CD14-positive monocyte (primary cell): ENCODE measurements around the gene AXIN1. TPM values are rescaled to one million over a fixed set of nuclear protein-coding genes. Genes with fewer than 3 reads are reported as not detected.

ENCODE experiments used
- DNase-seq, 3 donors: peaks; one replicate each; pipeline ENCODE4 v3.0.0-alpha.2; 2011 to 2022
- H2AFZ ChIP-seq: 2 replicates; pipeline ENCODE4 v1.6.0; 2012; ENCODE audit warnings: mild to moderate bottlenecking, low read depth, low read length, inconsistent platforms; ENCODE audit not compliant: insufficient read depth, poor library complexity, severe bottlenecking
- H3K27ac ChIP-seq, 2 donors: 1 replicate in 1 of 2; 2 replicates in 1 of 2; pipeline ENCODE4 v1.5.1; 2012 to 2013; ENCODE audit warnings: low read length in 2 of 2, control low read depth in 1 of 2, inconsistent platforms in 1 of 2, low read depth in 1 of 2, mild to moderate bottlenecking in 1 of 2
- H3K27me3 ChIP-seq, 2 donors: one replicate each; pipeline versions ENCODE4 v1.6.0 to v1.6.1; 2011 to 2013; ENCODE audit warnings: low read length in 2 of 2; ENCODE audit not compliant: control insufficient read depth in 2 of 2, insufficient read depth in 2 of 2
- H3K36me3 ChIP-seq, 2 donors: replicated peaks in 1 of 2; 1 replicate in 1 of 2; 2 replicates in 1 of 2; pipeline versions ENCODE4 v1.5.1 to v1.6.1; 2012 to 2013; ENCODE audit warnings: low read length in 2 of 2, control low read depth in 1 of 2, inconsistent platforms in 1 of 2, mild to moderate bottlenecking in 1 of 2; ENCODE audit not compliant: insufficient read depth in 2 of 2, control insufficient read depth in 1 of 2
- H3K4me1 ChIP-seq, 2 donors: 1 replicate in 1 of 2; 2 replicates in 1 of 2; pipeline versions ENCODE4 v1.5.1 to v1.6.1; 2012 to 2013; ENCODE audit warnings: low read length in 2 of 2, control low read depth in 1 of 2, inconsistent platforms in 1 of 2, mild to moderate bottlenecking in 1 of 2, moderate library complexity in 1 of 2; ENCODE audit not compliant: insufficient read depth in 2 of 2, control insufficient read depth in 1 of 2
- H3K4me2 ChIP-seq: replicated peaks from 2 replicates; pipeline ENCODE3; 2012; ENCODE audit warnings: low read length, moderate library complexity, mild to moderate bottlenecking; ENCODE audit not compliant: poor library complexity, severe bottlenecking; ENCODE audit errors: extremely low read depth
- H3K4me3 ChIP-seq, 3 experiments: fragments of 200-600 bp in 1 of 3; sonication (generic) in 1 of 3; replicated peaks in 1 of 3; 1 replicate in 2 of 3; 2 replicates in 1 of 3; pipeline ENCODE4 v1.5.1; 2011 to 2013; ENCODE audit warnings: low read length in 3 of 3, mild to moderate bottlenecking in 3 of 3, control low read depth in 2 of 3, low read depth in 2 of 3, inconsistent platforms in 1 of 3, moderate library complexity in 1 of 3
- H3K79me2 ChIP-seq: 2 replicates; pipeline ENCODE4 v1.6.0; 2012; ENCODE audit warnings: mild to moderate bottlenecking, control low read depth, inconsistent platforms, low read length, moderate library complexity; ENCODE audit not compliant: insufficient read depth
- H3K9ac ChIP-seq: 2 replicates; pipeline ENCODE4 v1.6.0; 2017; ENCODE audit warnings: low read length, mild to moderate bottlenecking; ENCODE audit not compliant: insufficient read depth, poor library complexity, severe bottlenecking
- H3K9me3 ChIP-seq, 2 donors: replicated peaks in 1 of 2; 1 replicate in 1 of 2; 2 replicates in 1 of 2; pipeline versions ENCODE4 v1.5.1 to v1.6.1; 2012 to 2013; ENCODE audit warnings: low read length in 2 of 2, control low read depth in 1 of 2; ENCODE audit not compliant: control insufficient read depth in 1 of 2, insufficient read depth in 1 of 2
- H4K20me1 ChIP-seq: 2 replicates; pipeline ENCODE4 v1.6.0; 2012; ENCODE audit warnings: mild to moderate bottlenecking, low read length, control low read depth, moderate library complexity; ENCODE audit not compliant: insufficient read depth
- H3K27ac Mint-ChIP-seq, 7 donors: one replicate each; pipeline ENCODE4 v1.8.0; 2020; ENCODE audit warnings: mild to moderate bottlenecking in 7 of 7, mixed read lengths in 7 of 7, moderate library complexity in 6 of 7, inconsistent platforms in 2 of 7
- H3K27me3 Mint-ChIP-seq, 3 donors: one replicate each; pipeline ENCODE4 v1.8.0; 2021 to 2022; ENCODE audit warnings: low read depth in 3 of 3, mild to moderate bottlenecking in 3 of 3, mixed read lengths in 3 of 3, moderate library complexity in 3 of 3, inconsistent platforms in 1 of 3
- H3K36me3 Mint-ChIP-seq, 2 donors: one replicate each; pipeline ENCODE4 v1.8.0; 2020; ENCODE audit warnings: mixed read lengths in 2 of 2, inconsistent platforms in 1 of 2, mild to moderate bottlenecking in 1 of 2
- H3K4me1 Mint-ChIP-seq: one replicate; pipeline ENCODE4 v1.8.0; 2020; ENCODE audit warnings: mild to moderate bottlenecking, mixed read lengths
- H3K4me3 Mint-ChIP-seq, 2 donors: one replicate each; pipeline ENCODE4 v1.8.0; 2020; ENCODE audit warnings: mild to moderate bottlenecking in 2 of 2, mixed read lengths in 2 of 2, moderate library complexity in 1 of 2
- H3K9me3 Mint-ChIP-seq, 7 donors: one replicate each; pipeline ENCODE4 v1.8.0; 2020 to 2022; ENCODE audit warnings: mixed read lengths in 7 of 7, mild to moderate bottlenecking in 6 of 7, moderate library complexity in 6 of 7, inconsistent platforms in 2 of 7
- WGBS: methylation state at CpG from one replicate; pipeline ENCODE4 v1.1.5; 2013; ENCODE audit warnings: missing lambda C conversion rate; ENCODE audit not compliant: insufficient coverage; 5-methylcytosine and 5-hydroxymethylcytosine counted together
- intact Hi-C, 2 donors: fragments of 100-400 bp; cut with micrococcal nuclease; formaldehyde crosslinking; loops; one replicate each; pipeline versions ENCODE4 v1.15.0 to v1.15.1; 2023
- polyA plus RNA-seq, 3 donors: library from polyadenylated mRNA; depleted of rRNA in 1 of 3; unstranded in 2 of 3; stranded (reverse) in 1 of 3; fragments of 300-500 nt in 2 of 3; fragments of >200 nt in 1 of 3; fragmentation: Illumina TruSeq in 2 of 3; gene quantifications; 1 replicate in 2 of 3; 2 replicates in 1 of 3; pipeline ENCODE4 v1.2.3, GENCODE V29; 2012 to 2021
- TF ChIP-seq, protein P1 (sequence below): fragments of 200-600 bp; IDR thresholded peaks from one replicate; pipeline ENCODE4 v1.8.0; 2022; ENCODE audit warnings: antibody characterized with exemption, mild to moderate bottlenecking

The AXIN1 gene
- polyA plus RNA-seq, 3 donors = 0.30 to 20.9 (median 0.74) TPM

DNA sequence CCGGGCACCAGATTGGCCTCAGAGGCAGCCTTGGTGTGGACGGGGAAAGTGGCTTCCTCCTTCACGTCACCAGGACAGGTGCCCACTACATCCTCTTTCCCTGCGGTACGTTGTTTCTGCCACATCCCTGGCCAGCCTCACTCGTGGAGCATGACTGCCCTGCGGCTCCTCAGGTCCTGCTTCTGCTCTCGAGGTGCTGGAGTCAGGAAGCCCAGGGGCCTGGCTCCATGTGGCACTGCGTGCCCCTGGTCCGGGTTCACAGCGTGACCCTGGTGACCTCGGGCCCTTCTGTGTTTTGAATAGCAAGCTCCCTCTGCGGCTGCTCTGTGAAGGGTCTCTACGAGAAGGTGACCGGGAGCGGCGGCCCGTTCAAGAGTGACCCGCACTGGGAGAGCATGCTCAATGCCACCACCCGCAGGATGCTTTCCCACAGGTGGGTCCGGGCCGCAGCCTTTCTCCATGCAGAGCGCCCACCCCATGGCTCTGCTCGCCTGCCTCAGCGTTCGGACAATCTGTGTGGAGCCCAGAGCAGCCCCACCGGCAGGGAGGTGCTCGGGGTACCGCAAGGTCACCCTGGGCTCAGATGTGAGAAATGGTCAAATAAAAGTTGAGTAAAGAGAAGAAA, 90.3 kb downstream of the AXIN1 start:
- H3K4me2 ChIP-seq = no peak overlapping the region
- 96% methylated on average over 25 of the region's 29 CpGs for WGBS
- peaks cover 50 to 68% of the 10 kb centered on the region in 2 donors for H3K36me3 Mint-ChIP-seq
- no peaks in the 10 kb centered on the region for H4K20me1 ChIP-seq
- H3K27me3 Mint-ChIP-seq = no peaks in the 10 kb centered on the region
- DNase-seq = no peak
- no peaks in the 10 kb centered on the region for H3K27me3 ChIP-seq
- no peak overlapping the region for H3K4me3 Mint-ChIP-seq
- H3K79me2 ChIP-seq = no peaks in the 10 kb centered on the region
- H3K36me3 ChIP-seq = peaks cover 51 to 53% of the 10 kb centered on the region in 2 donors
- intact Hi-C loops = no loop called here
- H3K27ac ChIP-seq = no peak overlapping the region
- peak overlapping the region in 2 of 7 donors; percentile 33 to 70 for H3K27ac Mint-ChIP-seq
- no peaks in the 10 kb centered on the region for H3K4me1 ChIP-seq
- no peak overlapping the region for H3K4me3 ChIP-seq
- no peak overlapping the region for H2AFZ ChIP-seq
- TF ChIP-seq, protein P1, sequence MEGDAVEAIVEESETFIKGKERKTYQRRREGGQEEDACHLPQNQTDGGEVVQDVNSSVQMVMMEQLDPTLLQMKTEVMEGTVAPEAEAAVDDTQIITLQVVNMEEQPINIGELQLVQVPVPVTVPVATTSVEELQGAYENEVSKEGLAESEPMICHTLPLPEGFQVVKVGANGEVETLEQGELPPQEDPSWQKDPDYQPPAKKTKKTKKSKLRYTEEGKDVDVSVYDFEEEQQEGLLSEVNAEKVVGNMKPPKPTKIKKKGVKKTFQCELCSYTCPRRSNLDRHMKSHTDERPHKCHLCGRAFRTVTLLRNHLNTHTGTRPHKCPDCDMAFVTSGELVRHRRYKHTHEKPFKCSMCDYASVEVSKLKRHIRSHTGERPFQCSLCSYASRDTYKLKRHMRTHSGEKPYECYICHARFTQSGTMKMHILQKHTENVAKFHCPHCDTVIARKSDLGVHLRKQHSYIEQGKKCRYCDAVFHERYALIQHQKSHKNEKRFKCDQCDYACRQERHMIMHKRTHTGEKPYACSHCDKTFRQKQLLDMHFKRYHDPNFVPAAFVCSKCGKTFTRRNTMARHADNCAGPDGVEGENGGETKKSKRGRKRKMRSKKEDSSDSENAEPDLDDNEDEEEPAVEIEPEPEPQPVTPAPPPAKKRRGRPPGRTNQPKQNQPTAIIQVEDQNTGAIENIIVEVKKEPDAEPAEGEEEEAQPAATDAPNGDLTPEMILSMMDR = no peak
- H3K9me3 Mint-ChIP-seq = peaks cover 0 to under 1% (median 0%) of the 10 kb centered on the region in 7 donors
- no peak overlapping the region for H3K9ac ChIP-seq
- no peaks in the 10 kb centered on the region for H3K9me3 ChIP-seq
- peaks cover 5% of the 10 kb centered on the region for H3K4me1 Mint-ChIP-seq

DNA sequence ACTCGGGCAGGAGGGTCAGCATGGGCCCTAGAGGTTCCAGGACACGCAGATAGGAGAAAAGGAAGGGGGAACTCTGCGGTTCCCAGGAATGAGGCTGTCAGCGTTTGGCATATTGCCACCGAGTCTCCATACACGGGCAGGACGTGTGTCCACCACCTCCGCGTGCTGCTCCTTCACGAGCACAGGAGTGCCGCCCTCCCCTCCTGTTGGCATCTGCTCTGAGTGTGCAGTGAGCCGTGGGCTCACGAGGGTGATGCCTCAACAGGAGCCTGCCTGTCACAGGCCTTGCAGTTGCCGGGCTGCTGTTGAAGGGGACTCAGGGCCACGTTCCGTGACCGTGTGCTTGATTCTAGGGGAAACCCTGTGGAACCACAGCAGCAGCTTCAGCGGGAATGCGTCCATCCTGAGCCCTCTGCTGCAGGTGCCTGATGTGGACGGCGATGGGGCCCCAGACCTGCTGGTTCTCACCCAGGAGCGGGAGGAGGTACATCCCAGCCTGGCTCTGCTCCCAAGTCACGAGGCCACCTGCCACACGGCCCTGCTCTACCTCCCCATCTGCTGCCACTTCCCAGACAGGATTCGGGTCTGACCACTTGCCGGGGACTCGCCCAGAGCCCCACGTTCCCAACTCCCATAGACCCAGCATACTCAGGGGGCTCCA, 91.4 kb downstream of the AXIN1 start:
- no peak overlapping the region for H3K4me3 Mint-ChIP-seq
- H3K4me2 ChIP-seq = no peak overlapping the region
- H3K36me3 ChIP-seq = peaks cover 52 to 53% of the 10 kb centered on the region in 2 donors
- no peaks in the 10 kb centered on the region for H3K4me1 ChIP-seq
- no peaks in the 10 kb centered on the region for H4K20me1 ChIP-seq
- peaks cover 5% of the 10 kb centered on the region for H3K4me1 Mint-ChIP-seq
- peaks cover 52 to 76% of the 10 kb centered on the region in 2 donors for H3K36me3 Mint-ChIP-seq
- no peak overlapping the region for H3K4me3 ChIP-seq
- no peaks in the 10 kb centered on the region for H3K9me3 Mint-ChIP-seq
- H3K27ac ChIP-seq = no peak overlapping the region
- 96% methylated on average over 26 of the region's 28 CpGs for WGBS
- H3K9me3 ChIP-seq = no peaks in the 10 kb centered on the region
- no peak for DNase-seq
- no peak overlapping the region for H2AFZ ChIP-seq
- no peaks in the 10 kb centered on the region for H3K27me3 ChIP-seq
- no peak overlapping the region for H3K27ac Mint-ChIP-seq
- H3K9ac ChIP-seq = no peak overlapping the region
- TF ChIP-seq, protein P1 = no peak
- intact Hi-C loops = no loop called here
- no peaks in the 10 kb centered on the region for H3K79me2 ChIP-seq
- H3K27me3 Mint-ChIP-seq = no peaks in the 10 kb centered on the region
